ENCODE data around the gene EPDR1.

EPDR1 gene

GRCh38 chr7:37920305-37920848 is at the start of gene EPDR1:
TSS of gene EPDR1 (plus strand) at chr7:37920640. CDS start at chr7:37920940, 300 bp downstream.
- DNase-seq = no peak

GRCh38 chr7:37882086-37882485 is 38.4 kb upstream of the EPDR1 start:
- DNase-seq = no peak

GRCh38 chr7:37893359-37893758 is 27.1 kb upstream of the EPDR1 start:
- no peak for DNase-seq

- no peak for DNase-seq
These were observed 25.8 kb upstream of the EPDR1 start for GRCh38 chr7:37894671-37895070.

GRCh38 chr7:37899712-37900247 is 20.7 kb upstream of the EPDR1 start:
- no peak for DNase-seq

GRCh38 chr7:37901236-37901827 is 19.1 kb upstream of the EPDR1 start:
- DNase-seq = no peak

GRCh38 chr7:37901890-37902524 is 18.4 kb upstream of the EPDR1 start:
- DNase-seq = no peak

GRCh38 chr7:37908221-37908788 is 12.1 kb upstream of the EPDR1 start:
- no peak for DNase-seq

GRCh38 chr7:37912756-37913155 is 7.7 kb upstream of the EPDR1 start:
- DNase-seq = no peak

- DNase-seq = no peak
These were observed 5.0 kb upstream of the EPDR1 start for GRCh38 chr7:37915438-37915837.

GRCh38 chr7:37916017-37916672 is 4.3 kb upstream of the EPDR1 start:
- DNase-seq = no peak

- no peak for DNase-seq
These were observed 3.5 kb upstream of the EPDR1 start, which contains the start of gene SFRP4 for GRCh38 chr7:37916673-37917660. TSS of gene SFRP4 (minus strand) at chr7:37916817. CDS start at chr7:37916537, 280 bp downstream.

GRCh38 chr7:37918526-37918925 is 1.9 kb upstream of the EPDR1 start:
- no peak for DNase-seq

- no peak for DNase-seq
These were observed 687 bp downstream of the EPDR1 start for GRCh38 chr7:37920849-37921805.

GRCh38 chr7:37921876-37922275 is 1.4 kb downstream of the EPDR1 start:
- no peak for DNase-seq

GRCh38 chr7:37923996-37924395 is 3.6 kb downstream of the EPDR1 start:
- no peak for DNase-seq

- no peak for DNase-seq
These were observed 4.1 kb downstream of the EPDR1 start for GRCh38 chr7:37924491-37925041.

- no peak for DNase-seq
These were observed 5.2 kb downstream of the EPDR1 start for GRCh38 chr7:37925620-37926019.

- no peak for DNase-seq
These were observed 7.5 kb downstream of the EPDR1 start for GRCh38 chr7:37927773-37928444.

GRCh38 chr7:37928878-37929277 is 8.4 kb downstream of the EPDR1 start:
- no peak for DNase-seq

Data from SIG-M5 (cell line).